ENCODE results near the gene TACSTD2.
"Not testable (repeated sequence)": the region's sequence is repeated elsewhere in the genome, so short reads cannot be mapped to it uniquely, and the experiment has no call there.

The TACSTD2 gene

DNA sequence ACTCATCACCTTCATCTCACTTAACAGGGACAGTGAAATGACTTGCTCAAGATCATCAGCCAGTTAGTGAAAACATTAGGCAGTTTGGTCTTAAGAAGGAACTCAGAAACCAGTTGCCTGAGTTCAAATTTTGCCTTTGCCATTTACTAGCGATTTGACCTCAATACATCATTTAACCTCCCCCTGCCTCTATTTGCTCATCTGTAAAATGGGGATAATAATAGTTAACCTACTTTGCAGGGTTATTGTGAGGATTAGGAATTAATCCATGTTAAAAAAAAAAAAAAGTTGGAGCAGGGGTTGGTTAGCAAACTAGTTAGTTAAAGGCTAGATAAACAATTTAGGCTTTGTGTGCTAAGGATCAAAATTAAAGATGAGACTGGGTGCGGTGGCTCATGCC lies 10.6 kb upstream of the TACSTD2 start:
- no peak for DNase-seq

DNA sequence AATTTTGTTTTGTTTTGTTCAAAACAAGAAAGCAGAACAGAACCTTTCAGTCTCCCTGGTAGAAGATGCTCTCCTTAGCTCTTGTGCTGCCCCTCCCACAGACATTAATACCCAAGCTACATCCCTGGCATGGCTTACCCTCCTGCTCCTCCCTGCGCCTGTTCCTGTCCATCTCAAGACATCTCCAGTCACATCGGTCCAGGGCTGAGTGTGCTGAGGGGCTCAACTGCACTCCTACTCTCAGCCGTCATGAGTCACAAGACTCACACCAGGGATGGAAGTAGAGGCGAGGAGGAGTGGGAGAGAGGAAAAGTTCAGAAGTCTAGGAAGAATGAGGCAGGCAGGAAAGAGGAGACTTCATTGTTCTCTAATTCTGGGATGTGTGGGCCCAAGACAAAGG lies 9.2 kb upstream of the TACSTD2 start:
- no peak for DNase-seq

DNA sequence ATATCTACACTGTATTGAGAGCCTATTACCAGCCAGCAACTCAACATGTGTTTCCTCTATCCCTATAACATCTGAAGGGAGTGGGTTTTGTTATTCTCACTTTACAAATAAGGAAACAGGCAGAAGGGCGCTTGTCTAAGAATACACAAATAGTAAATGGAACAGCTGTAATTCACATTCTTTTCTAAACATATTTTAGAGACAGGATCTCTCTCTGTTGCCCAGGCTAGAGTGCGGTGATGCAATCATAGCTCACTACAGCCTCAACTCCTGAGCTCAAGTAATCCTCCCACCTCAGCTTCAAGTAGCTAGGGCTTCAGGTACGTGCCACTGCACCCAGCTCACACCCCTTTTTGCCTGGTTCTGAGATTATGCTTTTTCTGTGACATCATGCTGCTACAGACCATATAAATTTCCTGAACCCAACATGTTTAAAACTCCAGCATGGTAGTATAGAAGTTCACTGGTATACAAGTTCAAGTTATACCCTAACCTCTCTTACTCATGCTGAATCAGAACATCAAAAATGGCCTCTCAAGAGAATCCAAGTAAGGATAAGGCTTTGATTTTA lies 8.6 kb upstream of the TACSTD2 start:
- DNase-seq = no peak

GRCh38 chr1:58585166-58585565 lies 8.1 kb upstream of the TACSTD2 start:
- no peak for DNase-seq

- DNase-seq = peak; percentile 98
Measured at GRCh38 chr1:58584082-58584895, 7.2 kb upstream of the TACSTD2 start.

DNA sequence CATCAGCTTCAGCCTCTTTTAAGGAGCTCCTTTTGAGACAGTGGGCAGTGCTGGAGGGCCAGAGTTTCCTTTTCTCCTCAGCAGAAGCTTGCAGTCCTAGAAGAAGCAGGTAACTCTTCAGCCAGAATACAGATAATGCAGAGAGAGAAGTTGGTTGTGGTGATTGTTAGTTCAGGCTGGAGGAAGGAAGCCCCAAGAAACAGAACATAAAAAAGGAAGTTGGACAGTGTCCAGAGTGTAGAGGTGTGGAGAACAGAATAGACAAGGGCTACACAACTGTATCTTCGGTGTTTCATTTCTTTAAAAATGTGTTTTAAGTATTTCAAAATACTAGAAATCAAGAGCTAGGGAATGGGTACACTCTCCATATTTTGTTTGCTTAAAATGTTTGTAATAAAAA lies 6.4 kb upstream of the TACSTD2 start:
- DNase-seq = no peak

GRCh38 chr1:58582143-58582542 lies 5.1 kb upstream of the TACSTD2 start:
- not testable (repeated sequence) for DNase-seq

- no peak for DNase-seq
Measured at GRCh38 chr1:58581641-58582040, 4.6 kb upstream of the TACSTD2 start.

GRCh38 chr1:58580186-58580585 lies 3.1 kb upstream of the TACSTD2 start:
- DNase-seq = no peak

- DNase-seq = no peak
Measured at GRCh38 chr1:58577654-58578030, 590 bp upstream of the TACSTD2 start.

DNA sequence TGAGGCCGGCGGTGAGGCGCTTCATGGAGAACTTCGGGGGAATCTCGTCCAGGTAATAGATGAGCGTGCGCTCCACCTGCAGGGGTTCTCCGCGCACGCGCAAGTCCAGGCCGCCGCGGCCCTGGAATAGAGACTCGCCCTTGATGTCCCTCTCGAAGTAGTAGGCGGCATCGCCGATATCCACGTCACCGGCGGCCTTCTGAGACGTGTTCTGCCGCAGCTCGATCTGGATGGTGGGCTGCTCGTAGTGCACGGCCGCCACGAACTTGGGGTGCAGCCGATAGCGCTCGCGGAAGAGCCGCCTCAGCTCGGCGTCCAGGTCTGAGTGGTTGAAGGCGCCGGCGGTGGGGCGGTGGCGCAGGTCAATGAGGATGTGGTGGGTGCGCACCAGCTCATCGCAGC lies 726 bp downstream of the TACSTD2 start:
- DNase-seq = no peak

DNA sequence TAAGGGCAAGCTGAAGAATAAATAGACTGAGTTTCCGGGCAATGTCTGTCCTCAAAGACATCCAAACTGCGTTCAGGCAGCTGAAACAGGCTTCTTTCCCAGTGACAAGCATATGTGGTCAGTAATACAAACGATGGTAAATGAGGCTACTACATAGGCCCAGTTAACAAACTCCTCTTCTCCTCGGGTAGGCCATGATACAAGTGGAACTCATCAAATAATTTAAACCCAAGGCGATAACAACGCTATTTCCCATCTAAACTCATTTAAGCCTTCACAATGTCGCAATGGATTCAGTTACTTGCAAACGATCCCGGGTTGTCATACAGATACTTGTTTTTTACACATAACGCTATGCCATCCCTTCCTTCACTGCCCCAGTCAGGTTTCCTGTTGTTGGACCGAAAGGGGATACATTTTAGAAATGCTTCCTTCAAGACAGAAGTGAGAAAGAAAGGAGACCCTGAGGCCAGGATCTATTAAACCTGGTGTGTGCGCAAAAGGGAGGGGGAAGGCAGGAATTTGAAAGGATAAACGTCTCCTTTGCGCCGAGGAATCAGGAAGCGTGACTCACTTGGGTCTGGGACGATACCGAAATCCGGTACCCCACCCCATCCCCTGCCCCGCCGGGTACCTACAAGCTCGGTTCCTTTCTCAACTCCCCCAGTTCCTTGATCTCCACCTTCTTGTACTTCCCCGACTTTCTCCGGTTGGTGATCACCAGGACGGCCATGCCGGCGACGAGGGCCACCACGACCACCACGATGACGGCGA lies 1.3 kb downstream of the TACSTD2 start:
- no peak for DNase-seq

DNA sequence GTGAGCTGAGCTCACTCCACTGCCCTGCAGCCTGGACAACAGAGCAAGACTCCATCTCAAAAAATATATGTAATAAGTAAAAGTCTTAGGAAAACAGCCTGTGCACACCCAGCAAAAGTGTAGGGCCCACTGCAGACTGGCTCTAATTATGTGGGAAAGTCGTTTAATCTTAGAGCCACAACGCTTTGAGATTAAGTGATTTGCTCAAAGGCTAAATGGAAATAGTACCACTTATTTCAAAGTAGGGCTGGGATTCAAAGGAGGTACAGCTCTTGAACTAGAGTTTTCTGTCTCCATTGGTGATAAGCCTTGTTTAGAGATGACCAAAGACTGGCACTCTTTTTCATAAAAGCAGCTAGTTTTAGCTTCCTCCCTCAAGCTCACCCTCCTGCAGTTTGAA lies 2.2 kb downstream of the TACSTD2 start:
- no peak for DNase-seq

DNA sequence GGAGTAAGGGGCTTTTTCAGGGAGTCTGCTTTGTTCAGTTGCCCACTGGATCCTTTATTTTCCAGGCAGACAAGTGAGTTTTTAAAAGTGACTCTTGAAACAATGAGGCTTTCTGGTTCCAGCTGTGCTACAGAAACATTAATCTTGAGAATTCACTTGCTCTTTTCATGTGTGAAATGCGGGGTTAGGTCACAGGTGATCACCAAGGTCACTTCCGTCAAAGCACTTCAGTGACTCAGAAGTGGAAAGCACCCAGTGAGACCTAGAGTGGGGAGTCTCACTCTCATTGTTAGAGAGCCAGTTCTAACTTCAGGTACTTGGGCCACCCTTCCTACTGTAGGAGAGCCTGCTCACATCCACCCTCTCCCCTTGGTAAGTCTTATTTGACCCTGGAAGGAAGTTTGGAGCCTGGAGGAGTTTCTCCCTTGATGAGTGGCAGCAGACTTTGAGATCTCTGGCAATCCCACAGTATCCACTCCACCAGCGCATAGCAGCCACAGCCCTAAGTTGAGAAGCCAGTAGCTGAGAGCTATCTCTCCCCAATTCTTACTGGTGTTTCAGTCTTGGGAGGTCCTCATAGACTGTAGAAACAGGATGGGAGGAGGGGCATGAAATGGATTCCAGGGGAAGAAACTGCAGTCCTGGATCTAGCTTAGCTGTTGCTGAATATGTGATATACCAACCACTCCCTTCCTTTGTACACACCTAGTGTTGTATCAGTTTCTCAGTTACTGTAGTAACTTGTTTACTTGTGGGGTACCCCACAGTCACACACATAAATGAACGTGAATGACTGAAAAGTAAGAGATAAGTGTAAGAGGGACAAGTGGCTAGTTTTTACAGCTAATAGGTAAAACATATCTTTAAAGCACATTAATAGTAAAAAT lies 3.1 kb downstream of the TACSTD2 start:
- no peak for DNase-seq

- no peak for DNase-seq
Measured at GRCh38 chr1:58573138-58573537, 3.9 kb downstream of the TACSTD2 start.

DNA sequence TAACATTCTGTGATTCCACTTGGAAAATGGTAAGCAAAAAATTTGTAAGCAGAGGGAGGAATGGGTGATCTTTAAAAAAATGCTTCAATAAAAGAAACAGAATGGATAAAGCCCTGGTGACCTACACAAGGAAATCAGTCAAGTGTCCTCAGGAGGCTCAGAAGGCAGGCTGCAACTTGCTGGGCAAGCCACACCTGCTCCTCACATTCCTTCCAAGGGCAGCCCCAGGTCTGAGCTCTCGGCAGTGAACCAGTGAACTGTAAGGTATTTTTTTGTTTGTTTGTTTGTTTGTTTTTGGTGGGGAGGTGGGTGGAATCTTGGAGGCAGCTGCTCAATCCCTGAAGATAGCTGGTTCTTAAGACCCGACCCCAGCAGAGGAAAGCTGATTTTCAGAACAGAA lies 4.4 kb downstream of the TACSTD2 start:
- no peak for DNase-seq

- DNase-seq = no peak
Measured at GRCh38 chr1:58571616-58572015, 5.4 kb downstream of the TACSTD2 start.

DNA sequence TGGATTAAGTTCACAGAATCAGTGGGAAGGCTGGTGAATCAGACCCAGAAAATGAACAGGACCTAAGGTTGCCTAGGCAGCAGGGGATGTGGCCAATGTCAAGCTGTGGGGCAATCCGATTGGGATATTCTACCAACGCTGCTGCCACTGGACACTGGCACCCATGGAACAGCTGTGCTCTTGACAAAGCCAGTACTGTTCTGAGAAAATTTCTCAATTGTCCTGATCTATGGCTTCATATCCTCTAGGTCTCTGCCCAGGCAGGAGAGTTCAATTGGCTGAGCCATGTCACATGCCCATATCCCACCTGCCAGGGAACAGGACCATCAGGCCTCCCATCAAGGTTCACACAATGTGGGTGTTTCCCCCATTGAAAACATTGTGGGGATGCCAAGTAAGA lies 6.2 kb downstream of the TACSTD2 start:
- DNase-seq = no peak

GRCh38 chr1:58570094-58570493 lies 7.0 kb downstream of the TACSTD2 start:
- DNase-seq = no peak

- no peak for DNase-seq
Measured at GRCh38 chr1:58568911-58569310, 8.1 kb downstream of the TACSTD2 start.

DNA sequence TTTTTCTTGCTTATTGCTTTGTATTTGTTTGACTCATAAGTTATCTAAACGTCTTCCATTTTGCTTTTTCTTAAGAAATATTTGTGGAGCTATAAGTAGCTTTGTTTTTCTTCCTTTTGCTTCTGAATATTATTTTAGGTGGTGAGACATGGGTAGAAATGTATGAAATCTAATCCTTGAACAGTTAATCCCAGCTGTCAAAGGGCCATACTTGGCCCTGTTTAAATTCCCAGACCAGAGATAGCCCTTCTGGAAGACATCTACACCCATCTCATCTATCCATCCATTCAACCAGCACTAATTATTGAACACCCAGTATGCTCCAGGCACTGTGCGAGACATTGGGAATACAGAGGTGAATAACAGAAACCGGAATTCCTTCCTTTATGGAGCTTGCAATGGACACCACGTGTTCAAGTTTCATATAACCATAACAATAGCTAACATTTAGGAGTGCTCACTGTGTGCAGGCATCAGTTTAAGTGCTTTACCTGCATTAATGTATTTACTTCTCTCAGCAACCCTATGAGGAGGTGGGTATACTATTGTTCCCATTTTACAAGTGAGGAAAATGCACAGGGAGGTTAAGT lies 8.7 kb downstream of the TACSTD2 start:
- DNase-seq = no peak

- no peak for DNase-seq
Measured at GRCh38 chr1:58566339-58566738, 10.7 kb downstream of the TACSTD2 start.

- DNase-seq = not testable (repeated sequence)
Measured at GRCh38 chr1:58563715-58564114, 13.3 kb downstream of the TACSTD2 start.
